GM18861 (cell line): Measurements from ENCODE around the gene TP53INP2.
"Not testable (repeated sequence)": the region's sequence is repeated elsewhere in the genome, so short reads cannot be mapped to it uniquely, and the experiment has no call there.

Source experiments
- ATAC-seq: cut with Tn5 transposase; IDR thresholded peaks from one replicate; pipeline ENCODE4 v1.9.1; 2021; ENCODE audit not compliant: unreplicated experiment

TP53INP2 gene

GRCh38 chr20:34720266-34720665, 16.1 kb downstream of the TP53INP2 start:
- no peak for ATAC-seq

GRCh38 chr20:34722560-34722959, 18.4 kb downstream of the TP53INP2 start:
- not testable (repeated sequence) for ATAC-seq

GRCh38 chr20:34724172-34724571, 20.0 kb downstream of the TP53INP2 start:
- no peak for ATAC-seq

GRCh38 chr20:34729416-34729815, 25.3 kb downstream of the TP53INP2 start:
- ATAC-seq, result no peak

GRCh38 chr20:34732523-34732922, 28.4 kb downstream of the TP53INP2 start:
- ATAC-seq, result no peak

- no peak for ATAC-seq
Observed at GRCh38 chr20:34736106-34736735, 32.1 kb downstream of the TP53INP2 start.

- no peak for ATAC-seq
Observed at GRCh38 chr20:34743039-34743438, 38.9 kb downstream of the TP53INP2 start.

- ATAC-seq, result no peak
Observed at GRCh38 chr20:34744340-34744739, 40.2 kb downstream of the TP53INP2 start.

- ATAC-seq, result no peak
Observed at GRCh38 chr20:34744847-34745246, 40.7 kb downstream of the TP53INP2 start.

GRCh38 chr20:34746674-34747073, 42.5 kb downstream of the TP53INP2 start:
- no peak for ATAC-seq

- no peak for ATAC-seq
Observed at GRCh38 chr20:34747479-34747878, 43.3 kb downstream of the TP53INP2 start.

- no peak for ATAC-seq
Observed at GRCh38 chr20:34748709-34749108, 44.6 kb downstream of the TP53INP2 start.

GRCh38 chr20:34750484-34750883, 46.3 kb downstream of the TP53INP2 start:
- ATAC-seq, result no peak

- no peak for ATAC-seq
Observed at GRCh38 chr20:34751453-34751852, 47.3 kb downstream of the TP53INP2 start.

- ATAC-seq, result no peak
Observed at GRCh38 chr20:34753706-34754461, 49.7 kb downstream of the TP53INP2 start.

GRCh38 chr20:34754611-34755010, 50.5 kb downstream of the TP53INP2 start:
- no peak for ATAC-seq

GRCh38 chr20:34755367-34755766, 51.2 kb downstream of the TP53INP2 start:
- ATAC-seq, result no peak

GRCh38 chr20:34762031-34762555, 57.9 kb downstream of the TP53INP2 start:
- no peak for ATAC-seq
